Naive B cell (primary cell): ENCODE data around the gene PYGB. TPM values are rescaled to one million over a fixed set of nuclear protein-coding genes. Genes with fewer than 3 reads are reported as not detected.

Experiments used
- ATAC-seq, 2 donors: fragments of 150-1000 bp; cut with Tn5 transposase; 2 replicates each; pipeline ENCODE4 v1.10.0; 2021; ENCODE audit warnings: low read depth in 2 of 2, mild to moderate bottlenecking in 2 of 2, moderate library complexity in 2 of 2
- DNase-seq: peaks from one replicate; pipeline ENCODE4 v3.0.0; 2022
- H3K27ac Mint-ChIP-seq, 6 donors: one replicate each; pipeline ENCODE4 v1.8.0; 2020 to 2022; ENCODE audit warnings: mild to moderate bottlenecking in 6 of 6, mixed read lengths in 6 of 6, moderate library complexity in 5 of 6, inconsistent platforms in 2 of 6
- H3K27me3 Mint-ChIP-seq, 3 donors: one replicate each; pipeline ENCODE4 v1.8.0; 2021 to 2022; ENCODE audit warnings: mixed read lengths in 3 of 3, mild to moderate bottlenecking in 1 of 3
- H3K36me3 Mint-ChIP-seq, 2 donors: one replicate each; pipeline ENCODE4 v1.8.0; 2020 to 2022; ENCODE audit warnings: mixed read lengths in 2 of 2, inconsistent platforms in 1 of 2, mild to moderate bottlenecking in 1 of 2
- H3K4me1 Mint-ChIP-seq, 3 donors: one replicate each; pipeline ENCODE4 v1.8.0; 2020 to 2022; ENCODE audit warnings: mixed read lengths in 3 of 3, inconsistent platforms in 1 of 3, mild to moderate bottlenecking in 1 of 3, moderate library complexity in 1 of 3
- H3K4me3 Mint-ChIP-seq, 8 donors: one replicate each; pipeline ENCODE4 v1.8.0; 2020 to 2022; ENCODE audit warnings: mild to moderate bottlenecking in 8 of 8, mixed read lengths in 8 of 8, moderate library complexity in 8 of 8, inconsistent platforms in 2 of 8
- H3K9me3 Mint-ChIP-seq, 7 donors: one replicate each; pipeline ENCODE4 v1.8.0; 2020 to 2022; ENCODE audit warnings: mixed read lengths in 7 of 7, mild to moderate bottlenecking in 5 of 7, inconsistent platforms in 2 of 7, moderate library complexity in 1 of 7
- polyA plus RNA-seq, 6 donors: library from polyadenylated mRNA; unstranded; fragments of 300-500 nt; fragmentation: Illumina TruSeq; gene quantifications; one replicate each; pipeline ENCODE4 v1.2.3, GENCODE V29; 2021; ENCODE audit warnings: low read depth in 6 of 6

PYGB gene
- polyA plus RNA-seq, 6 donors from 2014 or later, result 16.4 to 26.6 (median 22.8) TPM

GRCh38 chr20:25252230-25252651 is 4.4 kb downstream of the PYGB start:
- DNase-seq (no peak), ATAC-seq (no peak)
- Mint-ChIP-seq H3K4me1 (peaks cover 11 to 25% (median 13%) of the 10 kb centered on the region in 3 donors), H3K27me3 (no peaks in the 10 kb centered on the region), H3K4me3 (peak overlapping the region in 1 of 8 donors; percentile 57), H3K27ac (no peak overlapping the region), H3K9me3 (no peaks in the 10 kb centered on the region), H3K36me3 (peaks cover 0 to 7% of the 10 kb centered on the region in 2 donors)

- no peaks in the 10 kb centered on the region for H3K9me3 Mint-ChIP-seq
- ATAC-seq (no peak), DNase-seq (no peak)
- peaks cover 0 to 7% of the 10 kb centered on the region in 2 donors for H3K36me3 Mint-ChIP-seq
- peak overlapping the region in 2 of 8 donors; percentile 15 to 57 for H3K4me3 Mint-ChIP-seq
- peaks cover 11 to 23% (median 12%) of the 10 kb centered on the region in 3 donors for H3K4me1 Mint-ChIP-seq
- H3K27ac Mint-ChIP-seq, result no peak overlapping the region
- H3K27me3 Mint-ChIP-seq, result no peaks in the 10 kb centered on the region
Observed at GRCh38 chr20:25252686-25253421, 5.0 kb downstream of the PYGB start.

DNA sequence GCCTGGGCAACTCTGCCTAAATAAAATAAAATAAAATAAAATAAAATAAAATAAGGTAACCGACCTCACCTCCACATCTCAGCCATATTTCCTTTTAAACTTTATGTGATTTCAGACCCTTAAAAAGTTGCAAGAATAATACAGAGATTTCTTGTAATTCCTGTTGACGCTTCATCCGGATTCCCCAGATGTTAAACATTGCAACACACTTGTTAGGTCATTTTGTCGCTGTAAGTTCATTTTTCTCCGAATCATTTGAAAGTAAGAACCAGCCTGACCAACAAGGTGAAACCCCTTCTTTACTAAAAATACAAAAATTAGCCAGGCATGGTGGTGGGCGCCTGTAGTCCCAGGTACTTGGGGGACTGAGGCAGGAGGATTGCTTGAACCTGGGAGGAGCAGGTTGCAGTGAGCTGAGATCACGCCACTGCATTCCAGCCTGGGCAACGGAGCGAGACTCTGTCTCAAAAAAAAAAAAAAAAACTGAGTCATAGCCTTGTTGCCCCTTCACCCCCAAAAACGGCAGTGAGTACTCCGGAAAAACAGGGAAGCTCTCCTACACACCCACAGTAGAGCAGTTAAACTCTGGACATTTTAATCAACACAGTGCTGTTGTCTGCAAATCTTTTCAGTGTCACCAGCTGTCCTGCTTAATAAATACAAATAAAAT is 5.9 kb downstream of the PYGB start:
- Mint-ChIP-seq H3K27me3 (no peaks in the 10 kb centered on the region), H3K27ac (no peak overlapping the region), H3K4me3 (peak overlapping the region in 2 of 8 donors; percentile 3 to 33), H3K9me3 (no peaks in the 10 kb centered on the region), H3K36me3 (peaks cover 0 to 7% of the 10 kb centered on the region in 2 donors), H3K4me1 (peaks cover 9 to 21% (median 9%) of the 10 kb centered on the region in 3 donors)
- DNase-seq (no peak), ATAC-seq (no peak)

- Mint-ChIP-seq H3K27me3 (no peaks in the 10 kb centered on the region), H3K27ac (no peak overlapping the region)
- ATAC-seq, result no peak
Observed at GRCh38 chr20:25254571-25254970, 6.7 kb downstream of the PYGB start.

GRCh38 chr20:25254986-25255680 is 7.2 kb downstream of the PYGB start:
- Mint-ChIP-seq H3K4me1 (peaks cover 0 to 19% (median 3%) of the 10 kb centered on the region in 3 donors), H3K27me3 (no peaks in the 10 kb centered on the region), H3K27ac (no peak overlapping the region), H3K9me3 (no peaks in the 10 kb centered on the region), H3K4me3 (no peak overlapping the region), H3K36me3 (peaks cover 0 to 14% of the 10 kb centered on the region in 2 donors)
- no peak for DNase-seq
- ATAC-seq, result no peak

More at GRCh38 chr20:25254571-25254970, 6.7 kb downstream of the PYGB start:
- Mint-ChIP-seq H3K4me3 (no peak overlapping the region), H3K9me3 (no peaks in the 10 kb centered on the region), H3K4me1 (peaks cover 1 to 20% (median 3%) of the 10 kb centered on the region in 3 donors), H3K36me3 (peaks cover 0 to 8% of the 10 kb centered on the region in 2 donors)
- no peak for DNase-seq

GRCh38 chr20:25256226-25256859 is 8.5 kb downstream of the PYGB start:
- Mint-ChIP-seq H3K4me3 (no peak overlapping the region), H3K27ac (peak overlapping the region in 1 of 6 donors; percentile 70)

DNA sequence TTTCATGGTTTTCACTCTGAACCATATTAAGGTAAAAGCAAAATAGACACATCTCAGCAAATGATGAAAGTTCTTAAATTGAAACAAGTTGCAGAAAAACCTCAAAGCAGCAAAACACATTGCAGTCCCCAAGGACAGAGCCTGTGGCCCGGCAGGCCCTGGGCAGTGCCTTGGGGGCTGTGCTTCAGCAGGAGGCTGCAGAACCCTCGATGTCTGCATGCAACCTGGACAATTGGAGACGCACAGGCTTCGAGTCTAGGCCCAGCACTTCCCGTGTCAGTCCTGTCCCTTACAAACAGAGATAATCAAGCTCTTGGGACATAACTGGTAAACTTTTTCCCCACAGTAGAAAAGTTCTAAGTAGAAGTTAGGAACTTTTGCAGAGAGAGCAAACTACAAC is 9.2 kb downstream of the PYGB start:
- Mint-ChIP-seq H3K27ac (no peak overlapping the region), H3K9me3 (peaks cover 0 to 2% (median 0%) of the 10 kb centered on the region in 7 donors), H3K27me3 (no peaks in the 10 kb centered on the region), H3K4me3 (no peak overlapping the region), H3K4me1 (peaks cover 0 to 12% (median 3%) of the 10 kb centered on the region in 3 donors), H3K36me3 (peaks cover 8 to 13% of the 10 kb centered on the region in 2 donors)
- no peak for DNase-seq
- no peak for ATAC-seq

More at GRCh38 chr20:25256226-25256859, 8.5 kb downstream of the PYGB start:
- H3K36me3 Mint-ChIP-seq, result peaks cover under 1 to 8% of the 10 kb centered on the region in 2 donors
- ATAC-seq, result no peak
- H3K9me3 Mint-ChIP-seq, result no peaks in the 10 kb centered on the region
- H3K4me1 Mint-ChIP-seq, result peaks cover 0 to 13% (median 3%) of the 10 kb centered on the region in 3 donors
- no peak for DNase-seq
- H3K27me3 Mint-ChIP-seq, result no peaks in the 10 kb centered on the region

DNA sequence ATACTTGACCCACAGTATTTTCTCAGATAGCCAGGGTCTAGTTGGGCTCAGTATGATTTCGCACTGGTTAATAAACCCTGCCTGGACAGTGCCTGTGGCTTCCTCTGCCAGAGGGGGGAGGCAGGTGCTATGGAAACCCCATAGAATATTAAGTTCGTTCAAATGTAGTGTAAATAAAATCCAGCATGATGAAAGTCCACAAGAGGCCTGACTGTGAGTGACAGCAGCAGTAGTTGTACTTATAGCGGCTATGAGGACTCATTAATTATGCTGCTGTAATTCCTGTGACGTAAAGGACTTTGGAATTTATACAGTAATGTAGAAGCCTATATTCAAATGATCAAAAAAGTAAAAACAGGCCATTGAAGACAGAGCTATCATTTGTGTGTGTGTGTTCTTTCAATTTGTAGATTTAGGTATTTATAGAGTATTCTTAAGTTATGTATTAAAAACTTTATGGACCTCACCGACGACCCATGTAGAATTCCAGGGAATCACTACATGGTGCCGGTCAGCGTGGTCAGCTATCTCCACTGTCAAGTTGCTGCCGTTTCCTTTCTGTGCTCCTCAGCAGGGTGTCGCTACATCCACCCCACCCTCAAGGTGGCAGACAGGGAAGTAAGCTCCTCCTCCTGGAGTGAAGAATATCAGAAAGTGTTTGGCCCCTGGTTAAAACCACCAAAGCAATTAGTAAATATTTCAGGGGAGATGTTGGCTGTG is 10.0 kb downstream of the PYGB start:
- Mint-ChIP-seq H3K9me3 (peaks cover 0 to 2% (median 0%) of the 10 kb centered on the region in 7 donors), H3K4me1 (peaks cover 0 to 12% (median 3%) of the 10 kb centered on the region in 3 donors), H3K4me3 (no peak overlapping the region), H3K36me3 (peaks cover 9 to 13% of the 10 kb centered on the region in 2 donors), H3K27me3 (no peaks in the 10 kb centered on the region), H3K27ac (no peak overlapping the region)
- ATAC-seq, result no peak
- no peak for DNase-seq

DNA sequence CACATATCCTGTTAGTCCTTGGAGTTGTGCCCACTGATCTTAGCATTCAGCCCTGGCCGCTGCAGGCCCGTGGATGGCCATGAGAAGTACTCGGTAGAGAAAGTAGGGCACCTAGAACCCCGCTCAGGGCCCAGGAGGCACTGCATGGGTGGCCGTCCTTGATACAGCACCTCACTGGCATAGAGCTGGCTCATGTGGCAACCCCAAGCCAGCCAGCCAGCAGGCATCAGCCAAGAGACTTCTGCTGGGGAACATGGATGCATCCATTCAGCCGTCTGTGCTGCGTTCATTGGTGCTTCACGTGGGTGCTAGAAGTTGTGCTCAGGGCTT is 10.6 kb downstream of the PYGB start:
- no peak for ATAC-seq
- H3K27me3 Mint-ChIP-seq, result no peaks in the 10 kb centered on the region
- peaks cover 0 to 2% (median 0%) of the 10 kb centered on the region in 7 donors for H3K9me3 Mint-ChIP-seq
- peaks cover 14 to 17% of the 10 kb centered on the region in 2 donors for H3K36me3 Mint-ChIP-seq
- H3K4me1 Mint-ChIP-seq, result peaks cover 0 to 12% (median 3%) of the 10 kb centered on the region in 3 donors
- no peak overlapping the region for H3K4me3 Mint-ChIP-seq
- no peak overlapping the region for H3K27ac Mint-ChIP-seq
- DNase-seq, result no peak

DNA sequence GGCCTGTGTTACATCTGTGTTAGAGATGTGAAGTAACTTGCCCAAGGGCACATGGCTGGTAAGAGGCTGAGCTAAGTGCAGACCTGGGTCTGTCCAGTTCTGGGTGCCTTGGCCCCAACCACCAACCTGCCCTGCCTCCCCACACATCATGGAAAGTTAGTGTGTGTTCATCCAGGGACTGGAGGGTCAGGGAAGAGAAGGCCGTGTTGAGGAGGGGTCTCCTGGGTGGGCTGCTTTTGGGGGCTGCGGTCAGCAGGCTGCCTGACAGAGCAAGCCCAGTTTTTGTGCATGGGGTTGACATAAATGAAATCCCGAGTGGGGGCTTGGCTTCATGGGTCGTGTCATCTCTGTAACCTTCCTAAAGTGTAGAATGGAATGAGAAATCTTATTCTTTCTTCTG is 10.9 kb downstream of the PYGB start:
- ATAC-seq (no peak), DNase-seq (no peak)
- Mint-ChIP-seq H3K36me3 (peaks cover 15 to 17% of the 10 kb centered on the region in 2 donors), H3K9me3 (peaks cover 0 to 2% (median 0%) of the 10 kb centered on the region in 7 donors), H3K4me3 (peak overlapping the region in 1 of 8 donors; percentile 51), H3K27ac (peak overlapping the region in 1 of 6 donors; percentile 59), H3K4me1 (peaks cover 0 to 12% (median 3%) of the 10 kb centered on the region in 3 donors), H3K27me3 (no peaks in the 10 kb centered on the region)

- H3K27ac Mint-ChIP-seq, result no peak overlapping the region
Observed at GRCh38 chr20:25259358-25259757, 11.5 kb downstream of the PYGB start.

GRCh38 chr20:25259788-25260254 is 11.9 kb downstream of the PYGB start:
- peaks cover 0 to 12% (median 0%) of the 10 kb centered on the region in 3 donors for H3K4me1 Mint-ChIP-seq
- no peaks in the 10 kb centered on the region for H3K27me3 Mint-ChIP-seq
- peaks cover 0 to 2% (median 0%) of the 10 kb centered on the region in 7 donors for H3K9me3 Mint-ChIP-seq
- H3K36me3 Mint-ChIP-seq, result peaks cover 15 to 17% of the 10 kb centered on the region in 2 donors
- ATAC-seq (no peak), DNase-seq (no peak)
- H3K4me3 Mint-ChIP-seq, result no peak overlapping the region
- no peak overlapping the region for H3K27ac Mint-ChIP-seq

More at GRCh38 chr20:25259358-25259757, 11.5 kb downstream of the PYGB start:
- Mint-ChIP-seq H3K27me3 (no peaks in the 10 kb centered on the region), H3K36me3 (peaks cover 15 to 17% of the 10 kb centered on the region in 2 donors), H3K9me3 (peaks cover 0 to 2% (median 0%) of the 10 kb centered on the region in 7 donors), H3K4me1 (peaks cover 0 to 12% (median 3%) of the 10 kb centered on the region in 3 donors), H3K4me3 (no peak overlapping the region)
- DNase-seq (no peak), ATAC-seq (no peak)
